ENCODE measurements around the gene TNFRSF12A.
A peak's percentile ranks its signal among the peaks of the same experiment; 100 is the strongest.

Gene TNFRSF12A

DNA sequence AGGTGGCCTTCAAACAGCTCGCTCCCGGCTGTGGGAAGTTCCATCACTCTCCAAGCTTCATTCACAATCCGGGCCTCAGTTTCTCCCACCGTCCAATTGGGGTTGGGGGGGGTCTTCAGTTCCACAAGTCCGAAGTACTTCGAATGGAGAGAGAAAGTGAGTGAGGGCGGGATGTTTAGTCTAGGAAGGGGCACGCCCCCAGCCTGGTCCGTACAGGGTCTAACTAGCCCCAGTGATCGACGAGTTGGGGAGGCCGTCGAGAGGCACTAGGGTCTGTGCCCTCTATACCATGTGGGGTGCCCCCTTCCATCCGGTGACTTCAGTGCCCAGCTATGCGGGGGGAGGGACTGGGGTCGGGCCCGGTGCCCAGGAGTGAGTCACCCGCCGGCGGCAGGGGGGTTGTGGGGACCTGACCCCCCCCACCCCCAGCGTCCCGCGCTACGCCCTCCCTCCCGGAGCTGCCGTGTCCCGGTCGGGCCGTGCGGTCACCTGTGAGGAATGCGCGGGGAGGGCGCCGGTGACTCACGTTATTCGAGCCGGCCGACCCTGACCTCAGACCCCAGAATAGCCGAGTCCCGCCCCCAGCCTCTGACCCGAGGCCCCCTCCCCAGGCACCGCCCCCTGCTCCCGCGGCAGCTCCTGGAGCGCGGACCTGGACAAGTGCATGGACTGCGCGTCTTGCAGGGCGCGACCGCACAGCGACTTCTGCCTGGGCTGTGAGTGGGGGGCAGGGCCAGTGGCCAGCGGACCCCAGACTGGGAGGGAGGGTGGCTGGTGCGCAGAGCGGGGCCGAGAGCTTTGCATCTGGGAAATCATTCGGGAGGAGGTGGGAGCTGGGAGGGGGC, 658 bp downstream of the TNFRSF12A start:
- H3K4me1 ChIP-seq (ENCODE audit: low read length): peaks cover 32% of the 10 kb centered on the region
- no peaks in the 10 kb centered on the region for H4K20me1 ChIP-seq (ENCODE audit: insufficient read depth, low read length)
- H3K36me3 ChIP-seq (replicated peaks; ENCODE audit: low read depth, low read length): no peaks in the 10 kb centered on the region
- 0 out of 2 replicates have a peak overlapping the region, but pooled peaks have one; percentile 39 for H2AFZ ChIP-seq (ENCODE audit: low read depth, low read length)
- H3K9me3 ChIP-seq (ENCODE audit: insufficient read depth, low read length): no peaks in the 10 kb centered on the region
- H3K4me2 ChIP-seq (ENCODE audit: low read length): peak overlapping the region; percentile 96
- H3K9ac ChIP-seq (ENCODE audit: low read length): peak overlapping the region; percentile 49
- H3K4me3 ChIP-seq (ENCODE audit: low read length): peak overlapping the region; percentile 90
- H3K79me2 ChIP-seq (ENCODE audit: low read length): no peaks in the 10 kb centered on the region
- H3K27me3 ChIP-seq (ENCODE audit: low read depth, low read length): no peaks in the 10 kb centered on the region
- H3K27ac ChIP-seq (ENCODE audit: low read length): no peak overlapping the region
- no peak for TF ChIP-seq EZH2phosphoT487 (IDR thresholded peaks at IDR 0.05; ENCODE audit: low read depth)
- TF ChIP-seq, protein P1, sequence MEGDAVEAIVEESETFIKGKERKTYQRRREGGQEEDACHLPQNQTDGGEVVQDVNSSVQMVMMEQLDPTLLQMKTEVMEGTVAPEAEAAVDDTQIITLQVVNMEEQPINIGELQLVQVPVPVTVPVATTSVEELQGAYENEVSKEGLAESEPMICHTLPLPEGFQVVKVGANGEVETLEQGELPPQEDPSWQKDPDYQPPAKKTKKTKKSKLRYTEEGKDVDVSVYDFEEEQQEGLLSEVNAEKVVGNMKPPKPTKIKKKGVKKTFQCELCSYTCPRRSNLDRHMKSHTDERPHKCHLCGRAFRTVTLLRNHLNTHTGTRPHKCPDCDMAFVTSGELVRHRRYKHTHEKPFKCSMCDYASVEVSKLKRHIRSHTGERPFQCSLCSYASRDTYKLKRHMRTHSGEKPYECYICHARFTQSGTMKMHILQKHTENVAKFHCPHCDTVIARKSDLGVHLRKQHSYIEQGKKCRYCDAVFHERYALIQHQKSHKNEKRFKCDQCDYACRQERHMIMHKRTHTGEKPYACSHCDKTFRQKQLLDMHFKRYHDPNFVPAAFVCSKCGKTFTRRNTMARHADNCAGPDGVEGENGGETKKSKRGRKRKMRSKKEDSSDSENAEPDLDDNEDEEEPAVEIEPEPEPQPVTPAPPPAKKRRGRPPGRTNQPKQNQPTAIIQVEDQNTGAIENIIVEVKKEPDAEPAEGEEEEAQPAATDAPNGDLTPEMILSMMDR (IDR thresholded peaks at IDR 0.05; ENCODE audit: low read depth, low read length): no peak

DNA sequence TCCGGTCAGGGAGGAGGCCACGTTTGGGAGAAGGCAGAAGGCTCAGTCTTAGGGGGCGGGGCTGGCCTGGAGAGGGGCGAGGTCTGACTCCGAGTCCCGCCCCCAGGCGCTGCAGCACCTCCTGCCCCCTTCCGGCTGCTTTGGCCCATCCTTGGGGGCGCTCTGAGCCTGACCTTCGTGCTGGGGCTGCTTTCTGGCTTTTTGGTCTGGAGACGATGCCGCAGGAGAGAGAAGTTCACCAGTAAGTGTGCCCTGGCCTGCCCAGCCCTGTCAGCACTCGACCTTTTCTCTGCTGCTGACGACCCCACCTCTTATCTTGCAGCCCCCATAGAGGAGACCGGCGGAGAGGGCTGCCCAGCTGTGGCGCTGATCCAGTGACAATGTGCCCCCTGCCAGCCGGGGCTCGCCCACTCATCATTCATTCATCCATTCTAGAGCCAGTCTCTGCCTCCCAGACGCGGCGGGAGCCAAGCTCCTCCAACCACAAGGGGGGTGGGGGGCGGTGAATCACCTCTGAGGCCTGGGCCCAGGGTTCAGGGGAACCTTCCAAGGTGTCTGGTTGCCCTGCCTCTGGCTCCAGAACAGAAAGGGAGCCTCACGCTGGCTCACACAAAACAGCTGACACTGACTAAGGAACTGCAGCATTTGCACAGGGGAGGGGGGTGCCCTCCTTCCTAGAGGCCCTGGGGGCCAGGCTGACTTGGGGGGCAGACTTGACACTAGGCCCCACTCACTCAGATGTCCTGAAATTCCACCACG, 1.5 kb downstream of the TNFRSF12A start:
- no peaks in the 10 kb centered on the region for H3K27me3 ChIP-seq (ENCODE audit: low read depth, low read length)
- no peak for TF ChIP-seq EZH2phosphoT487 (IDR thresholded peaks at IDR 0.05; ENCODE audit: low read depth)
- TF ChIP-seq, protein P1 (IDR thresholded peaks at IDR 0.05; ENCODE audit: low read depth, low read length): peak; percentile 18
- peaks cover 32% of the 10 kb centered on the region for H3K4me1 ChIP-seq (ENCODE audit: low read length)
- H4K20me1 ChIP-seq (ENCODE audit: insufficient read depth, low read length): no peaks in the 10 kb centered on the region
- H3K9me3 ChIP-seq (ENCODE audit: insufficient read depth, low read length): no peaks in the 10 kb centered on the region
- no peak overlapping the region for H2AFZ ChIP-seq (ENCODE audit: low read depth, low read length)
- H3K79me2 ChIP-seq (ENCODE audit: low read length): no peaks in the 10 kb centered on the region
- no peak overlapping the region for H3K9ac ChIP-seq (ENCODE audit: low read length)
- H3K27ac ChIP-seq (ENCODE audit: low read length): no peak overlapping the region
- H3K36me3 ChIP-seq (replicated peaks; ENCODE audit: low read depth, low read length): peaks cover 3% of the 10 kb centered on the region
- H3K4me2 ChIP-seq (ENCODE audit: low read length): peak overlapping the region; percentile 96; the same call in 1 of the 2 replicates
- no peak overlapping the region for H3K4me3 ChIP-seq (ENCODE audit: low read length)

DNA sequence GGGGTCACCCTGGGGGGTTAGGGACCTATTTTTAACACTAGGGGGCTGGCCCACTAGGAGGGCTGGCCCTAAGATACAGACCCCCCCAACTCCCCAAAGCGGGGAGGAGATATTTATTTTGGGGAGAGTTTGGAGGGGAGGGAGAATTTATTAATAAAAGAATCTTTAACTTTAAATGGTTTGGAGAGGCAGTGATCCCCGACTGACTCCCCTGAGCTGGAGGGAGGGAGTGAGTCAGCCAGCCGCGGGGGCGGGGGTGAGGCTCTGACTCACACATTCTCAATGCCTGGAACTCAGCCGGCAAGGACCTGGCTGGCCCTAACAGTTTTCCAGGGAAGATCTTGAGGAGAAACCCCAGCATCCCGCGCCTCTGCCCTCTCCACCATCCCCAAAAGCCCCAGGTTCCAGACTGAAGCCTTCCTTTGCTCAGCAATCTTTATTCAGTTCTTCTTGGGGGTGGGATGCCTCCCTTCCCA, 2.1 kb downstream of the TNFRSF12A start:
- Histone ChIP-seq H3K9me3 (ENCODE audit: insufficient read depth, low read length) (no peaks in the 10 kb centered on the region), H3K27ac (ENCODE audit: low read length) (no peak overlapping the region), H3K9ac (ENCODE audit: low read length) (no peak overlapping the region), H3K4me2 (ENCODE audit: low read length) (no peak overlapping the region), H3K4me3 (ENCODE audit: low read length) (no peak overlapping the region), H2AFZ (ENCODE audit: low read depth, low read length) (no peak overlapping the region), H3K36me3 (replicated peaks; ENCODE audit: low read depth, low read length) (peaks cover 8% of the 10 kb centered on the region), H3K27me3 (ENCODE audit: low read depth, low read length) (no peaks in the 10 kb centered on the region), H4K20me1 (ENCODE audit: insufficient read depth, low read length) (no peaks in the 10 kb centered on the region), H3K4me1 (ENCODE audit: low read length) (peaks cover 32% of the 10 kb centered on the region), H3K79me2 (ENCODE audit: low read length) (no peaks in the 10 kb centered on the region)
- no peak for TF ChIP-seq EZH2phosphoT487 (IDR thresholded peaks at IDR 0.05; ENCODE audit: low read depth)
- TF ChIP-seq, protein P1 (IDR thresholded peaks at IDR 0.05; ENCODE audit: low read depth, low read length): no peak
